HG03066 (cell line): Measurements from ENCODE around the gene STRA6.

Experiments
- ATAC-seq: cut with Tn5 transposase; IDR thresholded peaks from one replicate; pipeline ENCODE4 v1.9.1; 2021; ENCODE audit warnings: low read depth; ENCODE audit not compliant: unreplicated experiment

STRA6 gene

GRCh38 chr15:74135041-74135565 is 67.5 kb downstream of the STRA6 start:
- no peak for ATAC-seq

GRCh38 chr15:74134387-74135027 is 68.1 kb downstream of the STRA6 start:
- no peak for ATAC-seq

- ATAC-seq, result no peak
Observed at GRCh38 chr15:74133694-74134386, 68.7 kb downstream of the STRA6 start.

GRCh38 chr15:74132681-74133651 is 69.6 kb downstream of the STRA6 start:
- no peak for ATAC-seq

GRCh38 chr15:74131628-74132413 is 70.8 kb downstream of the STRA6 start:
- ATAC-seq, result no peak

- no peak for ATAC-seq
Observed at GRCh38 chr15:74130849-74131627, 71.5 kb downstream of the STRA6 start.

GRCh38 chr15:74130155-74130848 is 72.3 kb downstream of the STRA6 start, which contains the start of gene ISLR2:
Gene ISLR2 (plus strand): TSS chr15:74130586. CDS start chr15:74132755, 2,169 bp downstream.
- no peak for ATAC-seq

- ATAC-seq, result no peak
Observed at GRCh38 chr15:74129586-74130154, 72.9 kb downstream of the STRA6 start.
